IMR-90 (cell line): ENCODE results near the gene PPM1H. TPM values are rescaled to one million over a fixed set of nuclear protein-coding genes. Genes with fewer than 3 reads are reported as not detected.

Experiments used
- ATAC-seq: fragments of 200-7000 bp; cut with Tn5 transposase; 2 replicates; pipeline ENCODE4 v1.9.1; 2020; ENCODE audit warnings: low read depth, mild to moderate bottlenecking, moderate library complexity
- BruUV-seq: library from RNA; stranded (reverse); fragments of 400-500 nt; replicated peaks from 2 replicates; lab custom pipeline; 2021; lab: Mats Ljungman, UMichigan
- CTCF ChIA-PET: fragments of 300-600 bp; formaldehyde crosslinking; extraction: SDS; loops from one replicate; lab custom pipeline; 2021; ENCODE audit warnings: antibody characterized with exemption; lab: Yijun Ruan, JAX
- POLR2A ChIA-PET: fragments of 300-600 bp; sonication (Branson Sonifier 250); formaldehyde crosslinking; loops from one replicate; lab custom pipeline; 2022; ENCODE audit warnings: antibody characterized with exemption; ENCODE audit not compliant: unreplicated experiment; lab: Charles Lee
- DNase-seq: peaks from one replicate; pipeline ENCODE4 v3.0.0; 2013
- H2AFZ ChIP-seq: replicated peaks from 2 replicates; pipeline ENCODE3; 2013; ENCODE audit warnings: low read length, mild to moderate bottlenecking; ENCODE audit not compliant: poor library complexity
- H2AK5ac ChIP-seq: 2 replicates; pipeline ENCODE4 v1.6.1; 2013; ENCODE audit warnings: low read depth, low read length, inconsistent platforms
- H2AK9ac ChIP-seq: replicated peaks from 2 replicates; pipeline ENCODE3; 2013; ENCODE audit warnings: mild to moderate bottlenecking, low read depth, low read length, moderate library complexity; ENCODE audit not compliant: poor library complexity
- H2BK120ac ChIP-seq: 2 replicates; pipeline ENCODE4 v1.6.1; 2013; ENCODE audit warnings: low read depth, low read length, inconsistent platforms
- H2BK15ac ChIP-seq: 3 replicates; pipeline ENCODE4 v1.6.1; 2013; ENCODE audit warnings: low read depth, low read length, inconsistent platforms
- H2BK20ac ChIP-seq: 2 replicates; pipeline ENCODE4 v1.6.1; 2013; ENCODE audit warnings: low read depth, mild to moderate bottlenecking, inconsistent platforms, low read length, moderate library complexity
- H2BK5ac ChIP-seq: 2 replicates; pipeline ENCODE4 v1.6.1; 2013; ENCODE audit warnings: mild to moderate bottlenecking, low read depth, low read length, inconsistent platforms; ENCODE audit not compliant: poor library complexity, severe bottlenecking
- H3K14ac ChIP-seq: replicated peaks from 2 replicates; pipeline ENCODE4 v1.6.1; 2013; ENCODE audit warnings: low read depth, low read length, inconsistent platforms
- H3K18ac ChIP-seq: 2 replicates; pipeline ENCODE4 v1.6.1; 2013; ENCODE audit warnings: low read depth, low read length, control low read depth
- H3K23ac ChIP-seq: 2 replicates; pipeline ENCODE4 v1.6.1; 2013; ENCODE audit warnings: low read depth, low read length, inconsistent platforms
- H3K27ac ChIP-seq: 2 replicates; pipeline ENCODE4 v1.5.1; 2013; ENCODE audit warnings: mild to moderate bottlenecking, control low read depth, low read length; ENCODE audit not compliant: insufficient read depth
- H3K27me3 ChIP-seq: 2 replicates; pipeline ENCODE4 v1.6.1; 2013; ENCODE audit warnings: low read length; ENCODE audit not compliant: control insufficient read depth, insufficient read depth
- H3K36me3 ChIP-seq: 2 replicates; pipeline ENCODE4 v1.6.1; 2013; ENCODE audit warnings: low read length, mixed read lengths; ENCODE audit not compliant: control insufficient read depth, insufficient read depth
- H3K4ac ChIP-seq: 2 replicates; pipeline ENCODE4 v1.6.1; 2013; ENCODE audit warnings: low read depth, low read length, inconsistent platforms
- H3K4me1 ChIP-seq: 2 replicates; pipeline ENCODE4 v1.6.1; 2013; ENCODE audit warnings: low read length, mixed read lengths; ENCODE audit not compliant: control insufficient read depth, insufficient read depth
- H3K4me2 ChIP-seq: 2 replicates; pipeline ENCODE4 v1.6.1; 2013; ENCODE audit warnings: low read depth, mild to moderate bottlenecking, control low read depth, low read length, moderate library complexity
- H3K4me3 ChIP-seq: 2 replicates; pipeline ENCODE4 v1.5.1; 2013; ENCODE audit warnings: low read depth, mild to moderate bottlenecking, control low read depth, low read length, moderate library complexity; ENCODE audit not compliant: insufficient read depth
- H3K56ac ChIP-seq: 2 replicates; pipeline ENCODE4 v1.6.1; 2013; ENCODE audit warnings: low read length, inconsistent platforms; ENCODE audit not compliant: insufficient read depth; ENCODE audit errors: extremely low read depth
- H3K79me1 ChIP-seq, 2 experiments: 2 replicates each; pipeline ENCODE4 v1.6.1; 2013; ENCODE audit warnings: low read length in 2 of 2, inconsistent platforms in 1 of 2, low read depth in 1 of 2
- H3K9ac ChIP-seq: 2 replicates; pipeline ENCODE4 v1.6.1; 2013; ENCODE audit warnings: low read depth, low read length, control low read depth
- H3K9me1 ChIP-seq: 2 replicates; pipeline ENCODE4 v1.6.1; 2013; ENCODE audit warnings: low read length, inconsistent platforms; ENCODE audit not compliant: insufficient read depth
- H3K9me3 ChIP-seq: 2 replicates; pipeline ENCODE4 v1.6.1; 2013; ENCODE audit warnings: low read length; ENCODE audit not compliant: control insufficient read depth, insufficient read depth
- H4K20me1 ChIP-seq: 2 replicates; pipeline ENCODE4 v1.6.1; 2013; ENCODE audit warnings: low read length, inconsistent platforms; ENCODE audit not compliant: insufficient read depth
- H4K5ac ChIP-seq: 2 replicates; pipeline ENCODE4 v1.6.1; 2013; ENCODE audit warnings: mild to moderate bottlenecking, low read depth, low read length, control low read depth
- H4K8ac ChIP-seq, 2 experiments: 2 replicates each; pipeline ENCODE4 v1.6.1; 2013; ENCODE audit warnings: low read depth in 2 of 2, low read length in 2 of 2, control low read depth in 1 of 2, inconsistent platforms in 1 of 2
- H4K91ac ChIP-seq: 2 replicates; pipeline ENCODE4 v1.6.1; 2013; ENCODE audit warnings: low read depth, low read length, inconsistent platforms; ENCODE audit not compliant: insufficient read depth
- CEBPB ChIP-seq: IDR thresholded peaks from 2 replicates; pipeline ENCODE4 v1.6.1; 2012; ENCODE audit warnings: low read depth, low read length, improper control_type of control experiment
- CHD1 ChIP-seq: IDR thresholded peaks from 2 replicates; pipeline ENCODE4 v1.6.1; 2012; ENCODE audit warnings: low read depth, low read length, improper control_type of control experiment
- MXI1 ChIP-seq: IDR thresholded peaks from 2 replicates; pipeline ENCODE4 v1.6.1; 2012; ENCODE audit warnings: low read depth, mild to moderate bottlenecking, low read length, moderate library complexity, borderline replicate concordance
- RCOR1 ChIP-seq: IDR thresholded peaks from 2 replicates; pipeline ENCODE4 v1.6.1; 2012; ENCODE audit warnings: mild to moderate bottlenecking, low read length, improper control_type of control experiment; ENCODE audit not compliant: insufficient replicate concordance
- WGBS, 2 experiments: methylation state at CpG; one replicate each; pipeline versions ENCODE4 v1.1.5 to v1.1.7; 2013; ENCODE audit warnings: missing lambda C conversion rate in 2 of 2; ENCODE audit not compliant: insufficient read length in 1 of 2; ENCODE audit errors: extremely low coverage in 2 of 2; 5-methylcytosine and 5-hydroxymethylcytosine counted together
- dilution Hi-C: fragments of 300-500 bp; cut with HindIII; formaldehyde crosslinking; loops from one replicate; pipeline ENCODE4 v1.14.3; 2018; ENCODE audit warnings: low sequenced_read_pairs; ENCODE audit not compliant: unreplicated experiment
- in situ Hi-C: fragments of 300-500 bp; cut with MboI; formaldehyde crosslinking; loops from 3 replicates; pipeline ENCODE4 v1.14.3; 2019; ENCODE audit warnings: low sequenced_read_pairs, inconsistent platforms, mixed read lengths
- intact Hi-C: fragments of 100-400 bp; cut with micrococcal nuclease; formaldehyde crosslinking; loops from 2 replicates; pipeline ENCODE4 v1.10.0; 2022
- polyA plus RNA-seq, 3 experiments: library from polyadenylated mRNA; depleted of rRNA; stranded (reverse); fragments of >200 nt; gene quantifications; 2 replicates each; pipeline ENCODE4 v1.2.3, GENCODE V29; 2012; ENCODE audit warnings: low replicate concordance in 1 of 3
- total RNA-seq: library from RNA; depleted of rRNA; stranded (reverse); fragments of >200 nt; gene quantifications from 2 replicates; pipeline ENCODE4 v1.2.3, GENCODE V29; 2012

Gene PPM1H
- total and polyA plus RNA-seq, 2 of the 4 experiments (the other 2 are of a cell fraction), result 0.14 to 0.18 TPM

- no peak overlapping the region for H2BK20ac ChIP-seq
- no peaks in the 10 kb centered on the region for H3K27me3 ChIP-seq
- no peaks in the 10 kb centered on the region for H3K36me3 ChIP-seq
- H3K9ac ChIP-seq, result no peak overlapping the region
- H3K4me1 ChIP-seq, result peaks cover 3% of the 10 kb centered on the region; the same call in 1 of the 2 replicates
- no peak overlapping the region for H2BK5ac ChIP-seq
- no peak overlapping the region for H2BK15ac ChIP-seq
- DNase-seq (no peak), ATAC-seq (no peak)
- no peak overlapping the region for H2BK120ac ChIP-seq
- in situ Hi-C loops (no loop called here), intact Hi-C loops (no loop called here), dilution Hi-C loops (no loop called here)
- ChIA-PET POLR2A (no interaction called here), CTCF (interaction anchor here (1.0 kb wide), 1 partner anchor 11 kb away, joined by 4 read pairs; no protein-coding TSS in a partner anchor)
- H3K4ac ChIP-seq, result no peak overlapping the region
- H3K9me3 ChIP-seq, result no peaks in the 10 kb centered on the region
- H4K8ac ChIP-seq, result no peak overlapping the region
- H2AFZ ChIP-seq, result no peak overlapping the region
- H4K20me1 ChIP-seq, result no peaks in the 10 kb centered on the region
- no peak overlapping the region for H3K4me2 ChIP-seq
- no TSS peak for BruUV-seq
- no peaks in the 10 kb centered on the region for H3K79me1 ChIP-seq
- H3K9me1 ChIP-seq, result peaks cover 3% of the 10 kb centered on the region; the same call in 1 of the 2 replicates
- no peak overlapping the region for H2AK9ac ChIP-seq
- H4K5ac ChIP-seq, result no peak overlapping the region
- H3K27ac ChIP-seq, result no peak overlapping the region
- no peak overlapping the region; the same call in 1 of the 2 replicates for H2AK5ac ChIP-seq
- H3K23ac ChIP-seq, result no peak overlapping the region
- no CpG with 5 or more reads among the region's 4 CpGs for WGBS, 2 experiments
- H3K4me3 ChIP-seq, result no peak overlapping the region
- no peak overlapping the region for H3K18ac ChIP-seq
- TF ChIP-seq CHD1, result no peak
- no peak for TF ChIP-seq CEBPB
- TF ChIP-seq RCOR1, result no peak
- no peak for TF ChIP-seq MXI1
- no peak overlapping the region for H4K91ac ChIP-seq
- no peak overlapping the region for H3K14ac ChIP-seq
- H3K56ac ChIP-seq, result no peak overlapping the region
Measured at GRCh38 chr12:62713723-62714122, 221.2 kb downstream of the PPM1H start.
